ENCODE results near the gene CASKIN1.

CASKIN1 gene

DNA sequence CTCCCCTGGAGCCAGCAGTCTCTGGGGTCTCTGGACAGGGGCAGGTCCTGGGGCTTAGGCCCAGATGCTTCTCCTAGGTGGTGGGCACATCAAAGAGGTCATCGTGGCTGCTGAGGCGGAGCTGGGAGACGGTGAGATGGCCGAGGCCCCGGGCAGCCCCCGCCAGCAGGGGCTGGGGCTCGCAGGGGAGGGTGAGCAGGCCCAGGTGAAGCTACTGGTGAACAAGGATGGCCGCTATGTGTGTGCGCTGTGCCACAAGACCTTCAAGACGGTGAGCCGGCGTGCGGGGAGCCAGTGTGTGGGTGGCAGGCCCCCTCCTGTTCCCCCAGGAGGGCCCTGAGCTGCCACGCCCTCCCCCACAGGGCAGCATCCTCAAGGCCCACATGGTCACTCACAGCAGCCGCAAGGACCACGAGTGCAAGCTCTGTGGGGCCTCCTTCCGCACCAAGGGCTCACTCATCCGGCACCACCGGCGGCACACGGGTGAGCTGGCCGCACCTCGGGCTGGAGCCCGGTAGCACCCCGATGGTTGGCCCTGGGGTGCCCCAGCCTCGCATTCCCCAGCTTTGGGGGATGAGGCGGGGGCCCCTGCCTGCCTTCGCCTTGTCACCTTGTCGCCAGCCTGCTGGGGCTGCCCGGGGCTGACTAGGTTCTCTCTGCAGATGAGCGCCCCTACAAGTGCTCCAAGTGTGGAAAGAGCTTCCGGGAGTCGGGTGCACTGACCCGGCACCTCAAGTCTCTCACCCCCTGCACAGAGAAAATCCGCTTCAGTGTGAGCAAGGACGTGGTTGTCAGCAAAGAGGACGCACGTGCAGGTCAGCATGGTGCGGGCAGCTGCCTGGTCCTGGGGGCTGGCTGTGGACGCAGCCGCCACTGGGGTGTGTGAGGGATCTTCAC, 35.9 kb upstream of the CASKIN1 start:
- no peak for DNase-seq

DNA sequence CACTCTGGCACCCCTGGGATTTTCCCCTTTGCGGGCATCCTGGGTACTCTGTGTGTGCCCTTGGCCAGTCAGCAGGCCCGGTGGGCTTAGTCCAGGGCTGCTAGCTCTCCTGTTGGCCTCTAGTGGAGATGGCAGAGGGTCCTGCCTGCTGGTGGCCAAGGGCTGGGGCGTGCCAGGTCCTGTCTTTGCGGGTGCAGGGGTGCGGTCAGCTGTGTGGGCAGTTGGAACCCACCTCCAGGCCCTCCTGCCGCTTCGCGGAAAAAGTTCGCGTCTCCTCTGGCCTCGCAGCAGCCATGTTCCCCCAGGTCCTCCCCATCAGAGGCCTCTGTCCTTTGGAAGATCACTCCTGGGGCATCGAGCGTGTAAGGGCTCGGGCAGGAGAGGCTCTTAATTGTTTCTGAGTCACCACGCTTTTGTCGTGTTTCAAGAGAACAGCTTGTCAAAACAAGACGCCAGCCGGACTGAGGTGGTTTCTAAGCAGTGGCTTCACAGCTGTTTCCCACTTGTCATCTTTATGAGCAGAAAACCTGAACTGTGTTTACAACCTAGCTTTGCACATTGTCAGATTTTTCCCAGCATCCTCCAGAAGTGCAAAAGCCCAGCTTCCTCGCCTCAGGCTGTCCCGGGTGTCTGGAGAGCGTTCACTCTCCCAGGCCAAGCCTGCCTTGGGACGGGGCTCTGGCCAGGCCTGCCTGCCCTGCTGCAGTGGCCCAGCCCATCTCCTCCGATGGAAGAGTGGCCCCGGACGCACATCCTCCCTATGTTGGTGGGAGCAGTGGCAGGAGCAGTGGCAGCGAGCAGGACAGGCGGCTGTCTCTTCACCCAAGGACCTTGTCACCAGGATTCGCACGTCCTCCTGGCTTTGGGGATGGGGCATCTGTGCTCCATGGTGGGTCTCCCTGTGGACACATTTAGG, 34.9 kb upstream of the CASKIN1 start:
- no peak for DNase-seq

- DNase-seq = no peak
These were observed 34.0 kb upstream of the CASKIN1 start for GRCh38 chr16:2230376-2230775.

DNA sequence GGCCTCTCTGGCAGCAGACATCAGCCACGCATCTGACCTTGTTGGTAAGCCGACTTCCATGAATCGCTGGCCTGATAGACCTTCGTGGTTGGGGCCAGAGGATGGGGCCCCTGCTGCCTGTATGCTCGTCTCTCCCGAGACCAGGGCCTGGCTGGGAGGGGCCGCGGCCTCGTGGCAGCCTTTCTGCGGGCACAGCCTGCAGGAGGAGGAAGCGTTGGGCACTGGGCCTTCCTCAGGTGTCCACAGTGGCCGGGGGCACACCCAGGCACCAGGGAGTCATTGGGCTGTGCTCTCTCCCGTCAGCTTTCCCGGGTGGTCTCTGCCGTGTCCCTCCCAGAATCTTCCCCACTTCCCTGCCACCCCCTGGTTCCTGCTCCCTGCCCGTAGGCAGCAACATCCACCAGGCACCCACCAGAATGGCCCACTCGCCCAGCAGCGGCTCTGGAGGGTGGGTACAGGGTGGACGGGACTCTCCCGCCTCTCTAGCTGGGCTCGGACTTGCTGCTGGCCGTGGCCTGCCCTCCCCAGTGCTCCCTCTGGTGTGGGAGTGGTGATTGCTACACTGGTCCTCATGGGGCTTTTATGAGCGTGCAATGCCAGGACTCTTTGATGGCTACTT, 33.3 kb upstream of the CASKIN1 start:
- DNase-seq = no peak

- no peak for DNase-seq
These were observed 32.7 kb upstream of the CASKIN1 start for GRCh38 chr16:2229091-2229490.

DNA sequence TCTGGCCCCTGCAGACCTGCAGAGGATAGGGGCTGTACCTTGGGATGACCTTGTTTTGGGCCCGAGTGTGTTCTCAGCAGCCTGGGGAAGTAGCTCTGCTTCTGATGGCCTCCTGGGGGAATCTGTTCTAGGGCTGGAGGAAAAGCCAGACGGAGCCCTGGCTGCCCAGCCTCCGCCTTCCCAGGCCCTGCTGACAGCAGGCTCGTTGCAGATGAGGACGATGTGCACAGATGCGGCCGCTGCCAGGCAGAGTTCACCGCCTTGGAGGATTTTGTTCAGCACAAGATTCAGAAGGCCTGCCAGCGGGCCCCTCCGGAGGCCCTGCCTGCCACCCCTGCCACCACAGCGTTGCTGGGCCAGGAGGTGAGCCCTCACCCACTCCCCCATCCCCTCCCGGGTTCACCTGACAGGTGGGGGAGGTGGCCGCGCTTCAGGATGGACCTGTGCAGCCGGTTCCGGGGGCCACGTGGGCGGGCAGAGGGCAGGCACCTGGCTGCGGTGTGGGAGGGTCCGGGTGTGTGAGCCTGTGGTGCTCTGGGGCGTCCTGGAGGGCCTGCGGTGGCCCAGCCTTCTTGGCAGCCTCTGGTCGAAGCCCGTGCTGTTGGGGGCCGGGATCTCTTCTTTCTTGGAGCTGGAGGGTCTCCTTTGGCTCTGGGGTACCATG, 31.9 kb upstream of the CASKIN1 start:
- DNase-seq = no peak

DNA sequence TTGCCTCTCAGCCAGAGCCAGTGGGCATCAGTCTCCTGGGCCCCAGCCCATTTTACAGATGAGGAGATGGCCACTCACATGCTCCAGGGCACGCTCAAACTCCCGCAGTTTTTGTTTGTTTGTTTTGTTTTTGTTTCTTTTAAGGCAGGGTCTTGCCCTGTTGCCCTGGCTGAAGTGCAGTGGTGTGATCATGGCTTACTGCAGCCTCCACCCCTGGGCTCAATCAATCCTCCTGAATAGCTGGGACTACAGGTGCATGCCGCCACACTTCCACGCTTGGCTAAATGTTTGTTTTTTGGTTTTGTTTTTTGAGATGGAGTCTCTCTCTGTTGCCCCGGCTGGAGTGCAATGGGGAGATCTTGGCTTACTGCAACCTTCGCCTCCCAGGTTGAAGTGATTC, 30.5 kb upstream of the CASKIN1 start:
- no peak for DNase-seq

DNA sequence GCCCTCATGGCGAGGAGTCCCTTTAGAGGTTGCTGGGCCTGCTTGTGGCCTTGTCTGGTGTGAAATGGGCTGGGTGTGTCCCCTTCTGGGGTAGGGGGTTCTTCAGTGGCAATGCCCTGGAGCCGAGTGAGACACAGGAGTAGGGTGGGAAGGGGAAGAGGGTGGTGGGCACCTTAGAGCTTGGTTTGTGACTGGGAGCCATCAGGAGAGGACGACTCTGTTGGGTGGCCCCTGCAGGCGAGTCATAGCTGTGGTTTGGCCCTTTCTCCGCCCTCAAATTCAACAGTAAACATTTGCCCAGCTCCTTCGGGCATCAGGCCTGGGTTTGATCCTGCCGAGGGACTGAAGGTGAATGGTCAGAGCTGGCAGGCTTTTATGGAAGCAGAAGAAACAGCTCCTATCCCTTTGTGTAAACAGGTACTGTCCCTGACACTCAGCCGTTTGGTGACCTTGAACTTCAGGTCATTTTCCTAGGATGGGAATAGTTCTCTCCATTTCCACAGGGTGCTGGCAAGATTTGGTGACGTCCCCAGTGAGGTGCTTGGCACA, 29.9 kb upstream of the CASKIN1 start:
- no peak for DNase-seq

- peak; percentile 40 for DNase-seq
These were observed 27.6 kb upstream of the CASKIN1 start for GRCh38 chr16:2223942-2224486.

GRCh38 chr16:2223221-2223941, 27.0 kb upstream of the CASKIN1 start, which contains the start of gene E4F1:
Gene E4F1, plus strand, starts transcription at chr16:2223591. Its CDS starts 23 bp downstream, at chr16:2223614.
- DNase-seq = peak; percentile 100

DNA sequence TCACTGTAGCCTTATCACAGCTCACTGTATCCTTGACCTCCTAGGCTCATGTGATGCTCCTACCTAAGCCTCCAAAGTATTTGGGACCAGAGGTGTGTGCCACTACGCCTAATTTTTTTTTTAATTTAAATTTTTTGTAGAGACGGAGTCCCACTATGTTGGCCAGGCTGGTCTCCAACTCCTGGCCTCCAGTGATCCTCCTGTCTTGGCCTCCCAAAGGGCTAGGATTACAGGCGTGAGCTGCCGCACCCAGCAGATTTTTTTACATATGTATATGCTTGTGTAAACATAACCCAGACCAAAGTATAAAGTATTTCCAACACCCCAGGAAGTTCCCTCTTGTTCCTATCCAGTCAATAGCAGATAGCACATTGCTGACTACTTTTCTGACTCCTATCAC, 19.9 kb upstream of the CASKIN1 start:
- no peak for DNase-seq

GRCh38 chr16:2214719-2214968, 18.2 kb upstream of the CASKIN1 start, which contains the start of gene PGP:
Gene PGP, minus strand, starts transcription at chr16:2214840. Its CDS starts 63 bp downstream, at chr16:2214777.
- DNase-seq = no peak

DNA sequence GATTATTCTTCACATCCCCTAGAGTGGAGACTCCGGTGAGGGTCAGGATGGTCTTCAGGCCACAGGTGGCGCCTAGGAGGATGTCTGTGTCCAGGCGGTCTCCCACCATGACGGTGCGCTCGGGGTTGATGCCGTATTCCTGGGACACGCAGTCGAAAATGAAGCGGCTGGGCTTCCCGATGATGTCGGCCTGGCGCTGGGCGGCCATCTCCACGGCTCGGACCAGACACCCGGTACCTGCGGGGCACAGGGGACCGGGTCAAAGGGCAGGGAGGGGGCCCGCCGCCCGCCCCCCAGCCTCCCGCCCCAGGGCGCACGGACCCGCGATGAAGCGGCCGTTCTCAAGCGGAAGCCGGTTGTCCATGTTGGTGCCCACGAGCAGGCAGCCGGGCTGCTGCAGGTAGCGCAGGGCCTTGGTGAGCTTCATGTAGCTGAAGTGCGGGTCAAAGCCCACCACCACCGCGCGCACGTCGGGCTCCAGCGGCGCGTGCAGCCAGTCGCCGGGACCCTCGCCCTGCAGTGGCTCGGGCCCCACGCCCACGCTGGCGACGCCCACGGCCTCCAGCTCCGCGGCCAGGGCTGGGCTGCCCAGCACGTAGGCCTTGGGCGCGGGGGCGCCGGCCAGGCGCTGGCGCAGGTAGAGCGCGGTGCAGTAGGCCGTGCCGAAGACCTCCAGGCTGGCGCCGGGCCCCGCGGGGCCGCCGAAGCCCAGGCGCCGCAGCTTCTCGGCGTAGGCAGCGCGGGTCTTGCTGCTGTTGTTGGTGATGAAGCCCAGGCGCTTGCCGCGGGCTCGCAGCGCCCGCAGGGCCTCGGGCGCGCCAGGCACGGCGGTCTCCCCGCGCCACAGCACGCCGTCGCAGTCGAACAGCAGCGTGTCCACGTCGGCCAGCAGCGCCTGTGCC, 17.7 kb upstream of the CASKIN1 start:
- DNase-seq = no peak

DNA sequence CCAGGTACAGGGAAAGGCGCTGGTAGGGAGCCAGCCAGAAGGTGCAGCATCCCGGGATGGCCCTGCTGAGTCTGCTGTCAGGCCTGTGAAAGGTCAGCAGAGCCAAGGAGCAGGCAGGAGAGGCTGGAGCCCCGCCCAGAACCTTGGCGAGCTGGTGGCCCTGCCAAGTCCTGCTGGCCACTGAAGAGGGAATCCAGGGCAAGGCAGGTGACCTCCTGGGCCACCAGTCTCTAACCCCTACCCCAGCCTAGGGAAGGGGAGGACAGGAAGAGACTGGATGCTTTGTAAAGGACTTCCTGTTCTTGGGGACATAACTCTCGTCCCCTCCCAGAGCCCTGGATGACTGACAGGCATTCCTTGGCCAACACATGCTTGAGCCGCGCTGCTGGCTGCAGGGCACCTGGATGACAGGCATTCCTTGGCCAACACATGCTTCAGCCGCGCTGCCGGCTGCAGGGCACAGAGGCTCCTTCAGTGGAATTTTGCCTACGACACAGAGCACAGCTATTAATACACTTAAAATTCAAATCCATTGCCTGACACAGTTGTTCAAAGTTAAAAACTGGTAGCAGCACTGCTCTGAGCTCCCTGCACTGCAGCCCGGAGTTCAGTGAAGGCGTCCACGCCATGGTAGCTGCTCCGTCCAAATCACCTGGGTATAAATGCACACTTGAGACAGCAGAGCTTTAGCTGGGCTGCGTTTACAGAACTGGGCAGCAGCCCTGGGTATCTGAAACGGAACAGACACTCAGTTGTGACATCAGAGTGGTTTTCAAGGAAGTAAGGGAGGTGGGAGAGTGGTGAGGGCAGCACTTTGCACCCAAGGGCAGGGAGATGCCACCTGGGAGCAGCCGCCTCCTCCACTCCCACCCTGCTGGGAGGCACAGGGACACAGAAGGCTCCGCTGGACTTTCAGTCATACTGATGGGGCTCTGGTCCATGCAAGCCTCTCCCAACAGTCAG, 16.2 kb upstream of the CASKIN1 start:
- no peak for DNase-seq

- DNase-seq = no peak
These were observed 15.5 kb upstream of the CASKIN1 start for GRCh38 chr16:2211923-2212347.

GRCh38 chr16:2210386-2211365, 14.3 kb upstream of the CASKIN1 start, which contains the start of gene BRICD5:
Gene BRICD5, minus strand, starts transcription at chr16:2210863. Its CDS starts 30 bp downstream, at chr16:2210833.
- DNase-seq = no peak

GRCh38 chr16:2210009-2210332, 13.6 kb upstream of the CASKIN1 start:
- DNase-seq = no peak

Measured in CD4-positive, alpha-beta T cell treated with Interleukin-17A for 4 hours (primary cell).